HG03196 (cell line): ENCODE data around the gene PRPF18.

Source experiments
- ATAC-seq: cut with Tn5 transposase; IDR thresholded peaks from one replicate; pipeline ENCODE4 v1.9.1; 2021; ENCODE audit not compliant: unreplicated experiment

The PRPF18 gene

DNA sequence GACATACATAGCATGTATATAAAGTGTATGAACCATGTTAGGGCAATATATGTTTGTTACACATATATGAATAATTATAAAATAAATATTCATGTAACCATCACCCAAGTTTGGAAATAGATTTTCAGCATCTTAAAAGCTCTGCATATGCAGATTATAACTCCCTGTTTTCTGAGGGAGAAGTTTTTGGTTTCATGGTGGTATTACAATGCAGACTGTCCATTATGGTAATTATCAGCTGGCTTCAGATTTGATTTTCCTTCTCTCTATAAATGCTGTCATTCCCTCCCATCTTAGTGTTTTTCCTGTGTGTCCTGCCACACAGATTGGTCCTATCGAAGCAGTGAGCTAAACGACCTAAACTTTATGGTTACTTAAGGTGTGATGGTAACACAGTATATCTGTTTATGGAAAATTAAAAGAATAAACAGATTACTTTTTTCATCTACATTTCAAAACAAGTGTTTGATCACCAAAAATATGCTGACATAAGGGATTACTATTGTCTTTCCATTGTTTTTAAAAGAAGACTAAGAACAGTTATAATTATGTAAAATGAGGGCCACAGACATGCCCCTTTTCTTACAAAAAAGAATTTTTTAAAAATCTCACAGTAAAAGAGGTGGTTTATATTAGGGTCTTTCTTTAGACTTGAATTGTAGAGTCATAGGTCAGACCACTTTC, 17.7 kb downstream of the PRPF18 start:
- ATAC-seq, result no peak

DNA sequence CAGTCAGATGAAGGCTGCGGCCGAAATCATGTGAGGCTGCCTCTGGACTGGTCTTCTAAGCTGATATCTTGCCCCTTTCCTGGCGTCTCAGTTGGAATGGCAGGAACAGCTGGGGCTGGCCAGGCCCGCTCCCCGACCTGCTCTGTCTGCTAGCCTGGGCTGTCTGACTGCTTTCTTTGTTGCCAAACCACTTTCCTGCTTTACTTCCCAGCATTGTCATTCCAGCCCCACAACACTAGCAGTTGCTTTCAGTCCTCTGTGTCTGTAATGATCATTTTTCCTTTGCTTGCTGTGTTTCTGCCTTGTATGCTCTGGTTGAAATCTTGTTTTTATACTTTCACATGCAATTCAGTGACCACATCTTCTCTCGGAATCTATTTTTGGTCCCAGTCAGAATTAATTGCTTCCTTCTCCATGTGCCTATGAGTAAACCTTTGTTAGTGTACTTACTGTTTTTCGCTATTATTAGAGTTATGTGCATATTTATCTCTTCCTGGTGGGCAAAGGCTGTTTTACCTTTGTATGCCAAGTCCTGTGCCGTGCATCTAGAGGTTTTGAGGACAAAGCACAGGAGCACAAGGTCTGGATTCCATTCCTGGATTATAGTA, 21.6 kb downstream of the PRPF18 start:
- ATAC-seq, result no peak

DNA sequence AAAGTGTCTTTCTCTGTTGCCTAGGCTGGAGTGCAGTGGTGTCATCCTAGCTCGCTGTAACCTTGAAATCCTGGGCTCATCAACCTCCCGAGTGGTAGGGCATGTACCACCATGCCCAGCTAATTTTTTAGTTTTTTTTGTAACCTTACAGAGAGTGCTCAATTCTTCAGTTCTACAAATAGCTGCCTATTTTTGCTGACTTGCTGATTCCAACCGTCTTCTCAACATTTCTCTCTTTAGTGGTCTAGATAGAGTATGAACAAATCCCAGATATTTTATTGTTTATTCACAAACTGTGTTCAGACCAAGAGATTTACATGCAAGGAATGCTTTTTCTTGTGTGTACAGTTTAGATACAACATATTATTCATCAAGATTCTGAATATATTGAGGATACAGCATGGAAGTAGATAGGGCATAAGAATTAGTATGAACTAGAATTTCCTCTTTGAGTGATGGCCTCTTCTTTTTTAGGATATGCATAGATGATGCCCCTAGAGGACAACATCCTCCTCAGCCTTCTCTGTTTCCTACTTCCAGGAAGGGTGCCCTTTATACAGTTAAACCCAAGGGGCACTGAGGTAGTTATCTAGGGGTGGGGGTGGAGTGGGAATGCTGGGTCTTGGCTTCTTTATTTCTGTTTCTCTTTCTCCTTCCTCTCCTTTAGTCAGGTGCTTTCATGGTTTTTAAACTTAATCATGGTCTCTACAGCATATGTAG, 26.0 kb downstream of the PRPF18 start:
- ATAC-seq, result no peak

DNA sequence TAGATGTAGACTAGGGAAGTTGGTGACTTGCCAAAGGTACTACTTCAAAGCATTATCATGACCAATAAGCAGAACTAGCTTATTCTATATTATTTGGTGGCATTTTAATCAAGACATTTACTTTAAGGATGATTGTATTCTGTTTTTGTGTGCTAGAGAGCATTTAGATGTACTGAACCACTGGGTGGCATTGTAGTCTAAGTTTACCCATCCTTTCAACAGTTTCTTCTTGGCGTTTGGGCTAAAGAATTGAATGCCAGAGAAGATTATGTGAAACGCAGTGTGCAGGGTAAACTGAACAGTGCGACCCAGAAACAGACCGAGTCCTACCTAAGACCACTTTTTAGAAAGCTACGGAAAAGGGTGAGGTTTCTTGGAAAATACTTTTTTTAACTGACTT, 26.8 kb downstream of the PRPF18 start:
- no peak for ATAC-seq

DNA sequence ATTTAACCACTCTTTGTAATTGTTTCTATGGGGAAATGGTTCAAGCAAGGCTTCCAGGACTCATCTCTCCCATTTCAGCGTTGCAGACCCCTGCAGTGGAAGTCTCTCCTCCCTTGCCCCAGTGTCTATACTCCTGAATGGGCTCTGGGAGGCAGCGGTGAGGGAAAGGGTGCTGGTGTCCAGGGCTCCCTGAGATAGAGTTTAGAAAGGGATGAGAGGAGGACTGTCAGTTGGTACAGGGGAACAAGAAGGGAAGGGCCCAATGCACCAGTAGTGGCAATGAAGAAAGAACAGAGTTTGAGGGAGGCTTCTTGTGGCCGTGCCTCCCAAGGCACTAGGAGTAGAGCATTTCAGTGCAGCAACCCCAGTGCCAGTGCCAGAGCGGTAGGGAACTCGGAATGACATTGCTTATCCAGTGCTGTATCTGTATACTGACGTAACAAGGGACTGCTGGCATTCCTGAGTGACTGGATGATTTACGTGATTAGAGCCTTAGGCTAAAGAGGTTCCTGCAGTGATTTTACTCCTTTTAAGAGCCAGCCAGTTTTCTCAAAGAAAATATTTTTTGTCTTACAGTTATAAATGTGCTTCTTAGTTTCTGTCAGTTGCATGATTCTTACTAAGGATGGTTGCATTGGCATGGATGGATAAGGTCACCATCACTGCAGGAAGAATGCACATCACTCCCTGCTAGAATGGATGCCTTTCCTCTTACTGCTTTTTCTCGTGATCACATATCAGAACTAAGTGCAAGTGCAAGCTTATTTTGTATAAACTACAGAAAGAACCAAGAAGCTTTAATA, 28.0 kb downstream of the PRPF18 start:
- no peak for ATAC-seq

DNA sequence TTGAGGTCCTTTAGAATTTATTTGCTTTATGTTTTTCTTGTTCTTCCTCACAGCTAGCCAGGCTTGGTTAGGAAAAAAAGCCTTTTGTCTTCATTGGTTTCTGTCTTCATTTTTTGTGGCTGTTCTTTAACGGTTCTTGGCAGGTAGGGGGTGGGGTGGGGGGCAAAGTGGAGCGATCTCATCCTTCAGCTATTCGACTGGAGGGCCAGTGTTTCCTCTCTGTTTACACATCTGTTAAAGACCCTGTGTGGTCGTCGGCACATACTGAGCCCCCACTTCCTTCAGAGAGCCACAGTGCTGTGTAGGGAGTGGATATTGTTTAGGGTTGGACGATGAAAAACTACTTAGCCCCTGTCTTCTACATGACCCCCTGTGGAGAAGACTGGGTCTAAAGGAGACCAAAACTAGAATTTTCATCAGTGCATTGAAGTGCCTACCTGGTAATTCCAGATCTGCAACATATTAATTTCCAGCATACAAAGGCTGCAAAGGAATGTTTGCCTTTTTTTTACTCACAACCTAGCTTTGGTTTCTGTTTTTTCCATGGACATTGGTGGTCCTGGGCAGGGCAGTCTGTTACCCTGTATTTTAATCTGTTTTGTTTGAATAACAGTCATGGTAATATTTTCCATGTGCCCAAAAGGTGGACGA, 29.0 kb downstream of the PRPF18 start:
- no peak for ATAC-seq

DNA sequence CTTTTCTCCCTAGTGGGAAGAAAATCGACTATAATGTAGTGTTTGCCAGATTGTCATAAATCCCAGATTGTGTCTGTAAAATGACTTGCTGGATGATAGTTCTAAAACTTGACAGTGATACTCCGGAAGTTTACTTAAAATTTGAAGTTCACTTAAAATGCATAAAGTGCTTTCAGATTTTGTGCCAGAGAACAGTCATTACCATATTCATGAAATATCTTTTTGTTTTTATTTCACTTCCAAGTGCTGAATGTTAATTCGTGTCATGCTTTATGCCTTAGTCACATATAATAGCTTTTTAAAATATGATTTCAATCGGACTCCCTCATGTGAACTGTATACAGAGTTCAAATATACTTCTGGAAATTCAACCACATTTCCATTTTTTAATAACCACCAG, 30.4 kb downstream of the PRPF18 start:
- ATAC-seq, result no peak

DNA sequence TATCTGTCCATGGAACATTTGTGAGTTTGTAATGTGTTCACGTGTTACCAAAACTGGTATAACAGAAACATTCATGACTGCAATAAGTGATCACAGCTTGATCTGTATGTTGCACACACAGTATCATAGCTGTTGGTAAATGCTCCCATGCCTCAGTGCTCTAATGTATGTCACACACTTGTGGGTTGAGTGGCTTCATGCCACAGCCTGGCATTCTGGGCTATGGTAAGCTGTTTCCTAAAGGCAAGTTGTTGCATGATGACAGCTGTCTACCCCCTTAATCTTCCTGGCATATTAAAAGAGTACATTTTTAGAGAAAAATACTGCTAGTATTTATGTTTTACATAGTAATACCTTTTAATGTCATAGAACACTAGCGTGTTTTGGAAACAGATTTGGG, 35.2 kb downstream of the PRPF18 start:
- no peak for ATAC-seq

DNA sequence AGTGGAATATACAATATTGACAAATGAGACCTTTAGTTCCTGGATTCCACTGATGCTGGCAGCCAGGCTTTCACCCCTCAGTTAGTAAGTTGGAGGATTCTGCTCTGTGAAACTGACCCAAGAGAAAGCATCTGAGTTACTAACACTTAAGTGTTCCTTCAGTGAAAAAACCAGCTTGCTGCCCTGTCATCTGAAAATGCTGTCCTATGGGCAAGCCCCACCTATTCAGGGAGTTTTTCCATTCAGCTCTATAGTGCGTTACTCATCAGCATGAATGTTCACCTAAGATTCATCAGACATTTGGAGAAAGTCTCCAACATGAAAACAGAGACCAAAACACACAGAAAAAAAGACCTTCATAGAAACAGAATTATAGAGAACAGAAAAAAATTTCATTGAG, 37.9 kb downstream of the PRPF18 start:
- ATAC-seq, result no peak

DNA sequence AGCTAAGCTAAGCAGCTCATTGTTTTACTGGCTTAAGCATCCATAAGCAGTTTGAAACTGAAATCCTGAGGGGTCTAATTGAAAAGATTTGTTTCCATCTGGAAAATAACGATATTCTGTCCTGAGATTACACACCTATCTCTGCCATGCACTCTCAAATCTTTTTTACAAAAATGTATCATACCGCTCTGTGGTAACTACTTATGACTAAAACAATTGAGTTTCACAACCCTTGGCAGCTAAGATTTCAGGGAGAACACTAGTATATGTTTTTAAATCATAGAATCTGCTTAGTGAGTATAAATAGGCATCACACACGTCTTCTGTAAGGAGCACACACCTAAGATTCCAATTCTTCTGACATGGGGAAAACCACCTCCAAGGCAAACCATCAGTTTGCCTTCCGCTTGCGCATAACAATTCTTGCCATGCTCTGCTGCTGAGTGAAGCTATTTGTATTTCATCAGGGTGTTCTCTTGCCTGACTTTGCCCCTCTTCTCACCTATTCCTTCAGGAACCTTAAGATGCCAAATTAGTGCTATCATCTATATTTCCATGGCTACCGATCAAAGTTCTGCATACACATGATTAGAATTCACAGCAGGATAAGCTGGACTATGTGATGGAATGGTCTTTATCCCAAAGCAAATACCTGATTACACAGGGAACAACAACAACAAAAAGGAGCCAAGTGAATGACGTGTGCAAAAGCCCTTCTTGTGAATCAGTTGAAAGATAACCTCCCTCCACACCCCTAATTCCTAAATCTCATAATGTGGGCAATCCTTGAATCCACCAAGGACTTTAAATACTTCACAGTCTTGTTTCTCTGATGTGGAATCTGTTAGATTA, 40.9 kb downstream of the PRPF18 start:
- no peak for ATAC-seq

DNA sequence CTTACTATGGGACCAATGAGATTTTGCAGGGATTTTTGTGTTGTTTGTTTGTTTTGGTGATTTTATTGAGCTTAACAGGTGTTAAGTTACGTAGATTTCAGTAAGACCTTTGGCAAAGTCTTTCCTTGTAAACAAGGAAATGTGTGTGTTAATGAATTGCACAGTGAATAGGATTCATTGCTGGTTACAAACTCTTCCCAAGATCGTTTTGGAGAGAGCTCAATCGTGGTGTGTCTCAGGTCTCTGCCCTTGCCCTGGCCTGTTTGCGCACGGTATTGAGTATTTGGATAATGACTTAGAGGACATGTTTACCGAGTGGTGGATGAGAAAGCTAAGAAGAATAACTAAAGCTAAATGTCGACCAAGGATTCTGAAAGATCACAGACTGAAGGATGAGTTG, 41.9 kb downstream of the PRPF18 start:
- no peak for ATAC-seq

DNA sequence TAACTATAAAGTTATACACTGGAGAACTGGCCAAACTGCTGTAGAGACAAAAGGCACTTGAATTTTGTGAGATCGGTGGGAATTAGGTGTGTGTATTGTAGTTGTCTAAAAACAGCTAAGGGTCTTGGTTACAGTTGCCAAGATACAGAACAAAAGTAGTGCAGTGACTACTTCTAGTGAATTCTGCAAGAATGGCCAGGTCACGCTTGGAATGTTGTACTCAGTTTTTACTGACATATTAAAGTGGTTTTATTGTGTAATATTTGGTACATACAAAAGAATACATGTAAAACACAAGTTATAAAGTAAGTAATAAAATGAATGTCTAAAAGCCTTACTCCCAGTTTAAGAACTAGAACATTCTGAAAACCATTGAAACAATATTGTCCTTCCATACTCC, 42.4 kb downstream of the PRPF18 start:
- ATAC-seq, result no peak

DNA sequence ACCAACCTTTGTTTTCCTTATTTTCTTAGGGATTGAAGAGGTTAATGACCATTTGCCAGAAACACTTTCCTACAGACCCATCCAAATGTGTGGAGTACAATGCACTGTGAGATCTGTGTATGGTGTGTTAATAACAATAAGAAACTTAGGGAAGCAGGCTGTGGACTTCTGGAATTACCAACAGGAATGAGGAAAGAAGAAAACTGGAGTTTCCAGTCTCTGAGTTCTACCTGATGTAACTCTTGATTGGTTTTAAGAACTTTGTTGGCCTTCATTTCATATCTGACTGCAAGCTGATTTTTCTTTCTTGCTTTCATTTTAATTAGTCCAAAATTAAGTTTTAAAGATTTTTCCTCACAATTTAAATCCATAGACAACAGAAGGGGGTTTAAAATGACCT, 43.5 kb downstream of the PRPF18 start:
- ATAC-seq, result no peak

DNA sequence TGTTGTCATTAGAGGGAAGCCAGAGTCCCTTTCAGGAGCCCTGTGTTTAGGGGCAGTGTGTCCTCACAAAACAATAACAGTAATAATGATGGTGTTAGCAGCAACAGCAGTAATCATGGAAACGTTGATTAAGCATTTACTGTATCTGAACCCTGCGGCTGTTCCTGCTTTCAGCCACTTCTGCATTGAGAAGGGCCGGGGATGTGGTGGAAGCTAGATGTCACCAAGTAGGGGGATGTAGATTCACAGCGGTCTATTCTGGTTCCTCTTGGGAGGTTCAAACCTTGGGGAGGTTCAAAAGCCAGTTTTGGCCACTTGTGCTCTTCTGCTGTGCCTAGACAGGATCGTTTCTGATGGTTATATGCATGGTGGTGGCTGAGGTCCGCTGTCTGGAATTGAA, 44.8 kb downstream of the PRPF18 start:
- no peak for ATAC-seq

DNA sequence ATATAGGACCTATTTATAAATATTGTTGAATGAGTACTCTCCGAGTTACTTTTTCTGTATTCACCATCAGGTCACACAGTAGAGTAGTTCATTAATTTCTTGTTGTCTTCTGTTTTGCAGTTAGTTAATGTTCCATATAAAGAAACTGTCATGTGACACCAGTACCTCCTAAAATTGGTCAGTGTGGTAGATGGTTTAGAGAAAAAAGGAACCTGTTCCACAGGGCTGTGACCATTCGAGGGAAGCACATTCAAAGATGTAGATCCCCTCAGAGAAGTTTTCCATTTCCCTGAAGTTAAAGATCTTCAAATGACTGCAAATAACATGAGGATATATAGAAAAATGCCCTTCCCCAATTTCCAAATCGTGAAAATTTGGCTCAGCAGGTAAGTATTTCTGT, 45.7 kb downstream of the PRPF18 start:
- ATAC-seq, result no peak

DNA sequence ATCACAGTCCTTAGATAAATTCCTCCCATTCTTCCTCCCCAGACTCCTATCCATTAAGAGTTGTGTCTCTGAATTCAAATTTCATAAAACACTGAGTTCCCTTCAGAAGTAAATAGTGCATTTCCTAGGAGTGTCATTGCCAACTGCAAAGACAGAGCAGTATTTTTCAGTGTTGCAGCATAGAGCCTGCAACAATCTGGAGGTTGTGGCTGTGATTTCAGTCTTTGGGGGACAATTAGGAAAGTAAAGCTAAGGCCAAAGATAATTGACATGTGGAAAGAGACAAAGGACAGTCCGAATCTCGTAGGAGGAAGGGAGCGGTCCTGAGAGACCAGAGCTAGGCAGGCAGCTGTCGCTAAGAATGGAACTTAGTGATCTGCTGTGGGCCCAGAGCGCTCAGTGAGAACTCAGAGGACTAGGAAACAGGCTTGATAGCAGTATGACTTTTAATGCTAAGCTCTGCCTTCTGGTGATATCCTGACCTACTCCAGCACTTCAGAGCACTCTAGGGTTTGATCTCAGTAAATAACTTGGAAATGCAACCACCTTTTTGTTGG, 46.2 kb downstream of the PRPF18 start:
- ATAC-seq, result no peak

DNA sequence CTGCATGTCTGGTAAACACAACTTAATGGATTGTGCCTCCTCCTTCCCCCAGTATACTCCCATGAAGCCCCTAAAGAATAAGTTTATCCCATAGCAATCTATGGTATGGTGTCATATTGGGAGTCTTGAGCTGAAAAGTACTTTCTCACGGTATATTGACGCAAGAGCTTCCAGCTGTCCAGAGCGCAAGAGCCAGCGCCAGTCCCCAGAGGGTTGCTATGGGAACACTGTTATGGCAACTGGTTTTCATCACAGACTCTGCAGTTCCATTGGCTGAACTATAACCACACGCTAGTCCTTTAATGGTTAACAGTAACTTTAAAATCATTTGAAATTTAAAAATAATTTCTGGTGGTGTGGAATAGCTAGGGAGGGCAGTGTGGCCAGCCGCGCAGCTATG, 46.9 kb downstream of the PRPF18 start:
- no peak for ATAC-seq

DNA sequence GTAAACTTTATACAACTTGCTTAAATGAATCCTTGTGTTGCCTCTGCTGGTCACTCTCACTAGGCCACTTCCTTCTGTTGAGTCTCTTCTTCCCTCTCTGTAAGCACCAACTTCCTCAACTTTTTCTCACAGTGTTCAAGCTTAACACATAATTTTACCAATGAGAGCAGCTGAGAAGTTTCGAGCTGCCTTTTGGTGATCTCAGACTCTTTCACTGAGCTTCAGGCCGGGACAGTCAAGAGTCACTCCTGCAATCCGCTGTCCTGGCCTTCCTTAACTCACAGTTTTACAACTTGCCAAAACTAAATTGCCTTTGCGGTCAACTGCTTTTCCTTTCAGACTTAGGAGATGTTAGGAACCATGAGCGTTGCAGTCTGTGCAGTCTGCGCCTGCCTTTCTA, 47.4 kb downstream of the PRPF18 start:
- no peak for ATAC-seq

DNA sequence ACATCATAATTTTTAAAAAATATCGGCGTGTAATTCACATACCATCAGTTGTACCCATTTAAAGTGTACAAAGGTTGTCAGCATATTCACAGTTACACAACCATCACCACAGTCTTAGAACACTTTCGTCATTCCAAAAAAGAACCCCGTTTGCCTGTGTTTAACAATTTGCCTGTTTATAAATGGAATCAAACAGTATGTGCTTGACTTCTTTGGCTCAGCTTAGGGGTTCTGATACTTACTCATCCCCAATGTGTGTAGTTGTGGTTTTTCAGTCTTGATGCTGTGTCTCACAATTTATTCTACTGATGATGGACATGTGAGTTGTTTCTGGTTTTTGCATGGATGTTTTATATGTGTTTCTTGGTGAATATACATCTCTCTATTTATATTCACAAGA, 50.0 kb downstream of the PRPF18 start:
- no peak for ATAC-seq

DNA sequence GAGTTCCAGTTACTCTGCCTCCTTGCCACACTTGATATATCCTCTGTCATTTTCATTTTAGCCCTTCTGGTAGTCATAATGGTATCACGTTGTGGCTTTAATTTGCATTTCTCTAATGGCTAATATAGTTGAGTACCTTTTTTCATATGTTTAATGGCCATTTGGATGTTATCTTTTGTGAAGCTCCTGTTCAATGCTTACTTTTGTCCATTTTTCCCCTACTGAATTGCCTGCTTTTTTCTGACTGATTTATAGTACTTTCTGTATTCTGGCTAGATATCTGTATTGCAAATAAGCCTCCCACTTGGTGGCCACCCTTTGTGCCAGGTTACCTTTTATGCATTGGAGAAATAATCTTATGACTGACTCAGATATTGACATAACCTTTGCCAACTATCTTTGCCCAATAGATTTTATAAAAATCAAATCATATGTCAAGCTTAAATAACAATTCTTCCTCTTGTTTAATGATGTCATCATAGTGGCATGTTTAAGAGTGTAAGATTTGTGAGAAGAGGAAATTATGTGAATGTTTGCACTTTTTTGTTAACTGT, 50.6 kb downstream of the PRPF18 start:
- ATAC-seq, result no peak
